ENCODE results near the gene ATP8A1.

DNA sequence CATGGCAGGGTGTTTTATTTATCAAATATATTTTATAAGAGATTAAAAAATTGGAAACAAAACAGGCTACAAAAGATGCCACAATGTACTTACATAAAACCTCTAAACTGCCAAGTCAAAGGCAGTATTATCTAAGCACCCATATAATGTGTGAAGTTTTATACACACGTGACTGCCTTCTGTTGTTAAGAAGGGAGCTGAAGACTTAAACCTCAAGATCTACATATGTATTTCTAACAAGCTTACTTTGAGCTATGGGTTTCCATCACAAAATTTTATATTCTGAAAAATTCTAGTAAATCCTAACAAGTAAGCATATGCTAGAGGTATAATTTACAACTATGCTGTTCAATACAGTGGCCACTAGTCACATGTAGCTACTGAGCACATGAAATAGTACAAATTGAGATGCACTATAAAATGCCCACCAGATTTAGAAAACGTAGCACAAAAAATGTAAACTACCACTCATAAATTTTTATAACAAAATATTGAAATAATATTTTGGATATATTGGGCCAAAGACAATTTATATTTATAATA, 9.8 kb downstream of the ATP8A1 start:
- TF ChIP-seq, protein P1, sequence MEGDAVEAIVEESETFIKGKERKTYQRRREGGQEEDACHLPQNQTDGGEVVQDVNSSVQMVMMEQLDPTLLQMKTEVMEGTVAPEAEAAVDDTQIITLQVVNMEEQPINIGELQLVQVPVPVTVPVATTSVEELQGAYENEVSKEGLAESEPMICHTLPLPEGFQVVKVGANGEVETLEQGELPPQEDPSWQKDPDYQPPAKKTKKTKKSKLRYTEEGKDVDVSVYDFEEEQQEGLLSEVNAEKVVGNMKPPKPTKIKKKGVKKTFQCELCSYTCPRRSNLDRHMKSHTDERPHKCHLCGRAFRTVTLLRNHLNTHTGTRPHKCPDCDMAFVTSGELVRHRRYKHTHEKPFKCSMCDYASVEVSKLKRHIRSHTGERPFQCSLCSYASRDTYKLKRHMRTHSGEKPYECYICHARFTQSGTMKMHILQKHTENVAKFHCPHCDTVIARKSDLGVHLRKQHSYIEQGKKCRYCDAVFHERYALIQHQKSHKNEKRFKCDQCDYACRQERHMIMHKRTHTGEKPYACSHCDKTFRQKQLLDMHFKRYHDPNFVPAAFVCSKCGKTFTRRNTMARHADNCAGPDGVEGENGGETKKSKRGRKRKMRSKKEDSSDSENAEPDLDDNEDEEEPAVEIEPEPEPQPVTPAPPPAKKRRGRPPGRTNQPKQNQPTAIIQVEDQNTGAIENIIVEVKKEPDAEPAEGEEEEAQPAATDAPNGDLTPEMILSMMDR (IDR thresholded peaks at IDR 0.05 in 8 of 11, conservative IDR thresholded peaks at IDR 0.05 in 3 of 11), result no peak
- TF ChIP-seq POLR2AphosphoS5 (IDR thresholded peaks at IDR 0.05) (no peak), POLR2A (IDR thresholded peaks at IDR 0.05) (no peak)
